ENCODE data around the gene MRM2.

MRM2 gene

GRCh38 chr7:2218444-2218785 is 23.6 kb downstream of the MRM2 start:
- TF ChIP-seq, protein P1, sequence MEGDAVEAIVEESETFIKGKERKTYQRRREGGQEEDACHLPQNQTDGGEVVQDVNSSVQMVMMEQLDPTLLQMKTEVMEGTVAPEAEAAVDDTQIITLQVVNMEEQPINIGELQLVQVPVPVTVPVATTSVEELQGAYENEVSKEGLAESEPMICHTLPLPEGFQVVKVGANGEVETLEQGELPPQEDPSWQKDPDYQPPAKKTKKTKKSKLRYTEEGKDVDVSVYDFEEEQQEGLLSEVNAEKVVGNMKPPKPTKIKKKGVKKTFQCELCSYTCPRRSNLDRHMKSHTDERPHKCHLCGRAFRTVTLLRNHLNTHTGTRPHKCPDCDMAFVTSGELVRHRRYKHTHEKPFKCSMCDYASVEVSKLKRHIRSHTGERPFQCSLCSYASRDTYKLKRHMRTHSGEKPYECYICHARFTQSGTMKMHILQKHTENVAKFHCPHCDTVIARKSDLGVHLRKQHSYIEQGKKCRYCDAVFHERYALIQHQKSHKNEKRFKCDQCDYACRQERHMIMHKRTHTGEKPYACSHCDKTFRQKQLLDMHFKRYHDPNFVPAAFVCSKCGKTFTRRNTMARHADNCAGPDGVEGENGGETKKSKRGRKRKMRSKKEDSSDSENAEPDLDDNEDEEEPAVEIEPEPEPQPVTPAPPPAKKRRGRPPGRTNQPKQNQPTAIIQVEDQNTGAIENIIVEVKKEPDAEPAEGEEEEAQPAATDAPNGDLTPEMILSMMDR (IDR thresholded peaks at IDR 0.05; ENCODE audit: low read length, missing control alignments) = no peak
- H3K4me3 ChIP-seq (replicated peaks; ENCODE audit: low read depth, low read length) = no peak overlapping the region
- no peak for DNase-seq (ENCODE audit: low read depth)

GRCh38 chr7:2217716-2218443 is 24.1 kb downstream of the MRM2 start:
- TF ChIP-seq, protein P1 (IDR thresholded peaks at IDR 0.05; ENCODE audit: low read length, missing control alignments) = no peak
- no peak for DNase-seq (ENCODE audit: low read depth)
- no peak overlapping the region for H3K4me3 ChIP-seq (replicated peaks; ENCODE audit: low read depth, low read length)

DNA sequence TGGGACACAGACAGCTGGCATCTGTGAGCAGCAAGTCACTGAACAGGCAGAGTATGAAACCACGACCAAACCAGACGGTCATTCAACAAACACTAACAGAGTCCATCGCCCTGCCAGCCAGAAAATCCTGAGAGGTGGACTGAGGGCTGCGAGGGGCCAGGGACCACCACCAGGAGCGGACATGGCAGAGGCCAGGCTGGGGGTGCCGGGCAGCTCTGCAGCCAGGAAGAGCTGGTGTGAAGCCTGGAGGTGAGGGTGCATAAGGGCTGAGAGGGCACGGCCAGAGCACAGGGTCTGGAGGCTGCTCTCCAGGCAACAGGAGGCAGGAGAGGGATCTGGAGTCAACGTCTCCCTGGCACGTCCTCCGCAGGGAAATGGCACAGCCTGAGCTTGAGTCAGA is 24.8 kb downstream of the MRM2 start:
- DNase-seq (ENCODE audit: low read depth) = no peak
- TF ChIP-seq, protein P1 (IDR thresholded peaks at IDR 0.05; ENCODE audit: low read length, missing control alignments) = no peak
- no peak overlapping the region for H3K4me3 ChIP-seq (replicated peaks; ENCODE audit: low read depth, low read length)

GRCh38 chr7:2215851-2216250 is 26.2 kb downstream of the MRM2 start:
- H3K4me3 ChIP-seq (replicated peaks; ENCODE audit: low read depth, low read length) = no peak overlapping the region
- TF ChIP-seq, protein P1 (IDR thresholded peaks at IDR 0.05; ENCODE audit: low read length, missing control alignments) = no peak
- DNase-seq (ENCODE audit: low read depth) = no peak

- TF ChIP-seq, protein P1 (IDR thresholded peaks at IDR 0.05; ENCODE audit: low read length, missing control alignments) = no peak
- H3K4me3 ChIP-seq (replicated peaks; ENCODE audit: low read depth, low read length) = no peak overlapping the region
- DNase-seq (ENCODE audit: low read depth) = no peak
Measured at GRCh38 chr7:2214636-2215035, 27.4 kb downstream of the MRM2 start.

DNA sequence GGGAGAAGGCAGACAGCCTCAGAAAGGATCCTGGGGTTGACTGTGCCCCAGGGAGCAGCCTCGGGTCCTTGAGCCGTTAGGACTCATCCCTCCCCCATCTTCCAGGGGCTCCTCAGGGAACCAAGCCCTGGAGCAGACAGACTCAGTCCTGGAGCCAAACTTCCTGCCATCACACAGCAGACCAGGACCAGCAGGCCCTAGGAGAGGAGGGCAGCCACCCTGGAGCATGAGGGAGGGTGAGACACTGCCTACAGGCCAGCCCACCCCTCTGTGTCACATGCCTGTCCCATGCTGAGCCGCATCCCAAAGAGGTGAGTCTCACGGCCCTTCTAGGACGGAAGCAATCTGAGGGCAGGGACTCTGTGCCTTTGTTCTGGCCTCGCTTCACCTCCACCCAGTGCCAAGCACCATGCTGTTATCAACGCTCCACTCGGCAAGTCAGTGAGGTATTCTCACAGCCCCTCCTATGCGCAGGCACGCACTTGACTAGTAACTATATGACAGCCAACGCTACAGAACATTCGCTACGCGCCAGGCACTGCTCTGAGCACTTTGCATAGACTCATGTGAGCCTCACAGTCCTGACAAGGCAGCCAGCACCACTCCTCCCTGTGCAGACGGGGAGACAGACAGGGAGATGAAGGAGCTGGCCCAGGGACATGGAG is 28.3 kb downstream of the MRM2 start:
- no peak for DNase-seq (ENCODE audit: low read depth)
- TF ChIP-seq, protein P1 (IDR thresholded peaks at IDR 0.05; ENCODE audit: low read length, missing control alignments) = no peak
- H3K4me3 ChIP-seq (replicated peaks; ENCODE audit: low read depth, low read length) = no peak overlapping the region

DNA sequence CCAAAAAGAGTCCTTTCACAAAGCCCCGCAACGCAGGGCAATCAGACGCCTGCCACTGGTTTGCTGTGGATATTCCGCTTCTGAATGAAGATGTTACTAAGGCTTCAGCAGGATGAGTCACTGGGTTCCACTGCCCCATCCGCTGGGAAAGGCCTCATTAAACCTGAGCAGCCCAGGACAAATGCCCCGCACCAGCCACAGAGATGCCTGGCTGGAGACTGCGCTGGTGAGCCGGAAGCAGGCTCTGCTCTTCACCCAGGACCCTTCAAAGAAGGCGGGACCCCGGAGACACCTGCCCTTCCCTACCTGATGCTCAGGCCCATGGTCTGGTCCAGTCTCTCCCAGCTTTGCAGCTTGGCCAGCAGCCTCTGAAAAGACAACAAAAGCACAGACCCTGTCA is 29.1 kb downstream of the MRM2 start:
- H3K4me3 ChIP-seq (replicated peaks; ENCODE audit: low read depth, low read length) = no peak overlapping the region
- TF ChIP-seq, protein P1 (IDR thresholded peaks at IDR 0.05; ENCODE audit: low read length, missing control alignments) = no peak
- DNase-seq (ENCODE audit: low read depth) = no peak

Measured in fibroblast of pulmonary artery (primary cell).